Activated T-cell treated with anti-CD3 and anti-CD28 coated beads, Interleukin-2, amount 50 U/mL, for 4 hours (primary cell): ENCODE data around the gene MIA2. TPM values are rescaled to one million over a fixed set of nuclear protein-coding genes. Genes with fewer than 3 reads are reported as not detected.
"Not testable (repeated sequence)": the region's sequence is repeated elsewhere in the genome, so short reads cannot be mapped to it uniquely, and the experiment has no call there.

Experiments used
- ATAC-seq, 2 donors: fragments of 200-7000 bp; cut with Tn5 transposase; one replicate each; pipeline ENCODE4 v1.10.0; 2021
- DNase-seq: peaks from one replicate; pipeline ENCODE4 v3.0.0-alpha.2; 2020
- H3K27me3 Mint-ChIP-seq: one replicate; pipeline ENCODE4 v1.8.0; 2021; ENCODE audit warnings: low read depth, mixed read lengths
- H3K36me3 Mint-ChIP-seq: one replicate; pipeline ENCODE4 v1.8.0; 2022; ENCODE audit warnings: mixed read lengths; ENCODE audit not compliant: insufficient read depth
- H3K4me1 Mint-ChIP-seq: one replicate; pipeline ENCODE4 v1.8.0; 2021; ENCODE audit warnings: low read depth, mixed read lengths
- H3K4me3 Mint-ChIP-seq: one replicate; pipeline ENCODE4 v1.8.0; 2021; ENCODE audit warnings: mild to moderate bottlenecking, moderate library complexity, mixed read lengths
- H3K9me3 Mint-ChIP-seq: one replicate; pipeline ENCODE4 v1.8.0; 2021; ENCODE audit warnings: mixed read lengths
- total RNA-seq, 3 donors: library from RNA; stranded (reverse); gene quantifications; one replicate each; pipeline ENCODE4 v1.2.1, GENCODE V29; 2021

MIA2 gene
- total RNA-seq, 3 donors from 2014 or later: 14.7 to 19.7 (median 14.8) TPM

DNA sequence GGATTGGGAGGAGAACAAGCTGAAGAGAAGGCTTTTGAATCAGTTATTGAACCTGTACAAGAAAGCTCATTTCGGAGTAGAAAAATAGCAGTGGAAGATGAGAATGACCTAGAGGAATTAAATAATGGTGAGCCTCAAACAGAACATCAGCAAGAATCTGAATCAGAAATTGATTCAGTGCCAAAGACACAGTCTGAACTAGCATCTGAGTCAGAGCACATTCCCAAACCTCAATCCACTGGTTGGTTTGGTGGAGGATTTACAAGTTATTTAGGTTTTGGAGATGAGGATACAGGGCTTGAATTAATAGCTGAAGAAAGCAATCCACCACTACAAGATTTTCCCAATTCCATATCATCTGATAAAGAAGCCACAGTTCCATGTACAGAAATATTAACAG lies 13.5 kb downstream of the MIA2 start:
- no peak for DNase-seq
- no peak for ATAC-seq
- H3K4me3 Mint-ChIP-seq: no peak overlapping the region
- no peaks in the 10 kb centered on the region for H3K36me3 Mint-ChIP-seq
- no peaks in the 10 kb centered on the region for H3K4me1 Mint-ChIP-seq
- peaks cover 4% of the 10 kb centered on the region for H3K9me3 Mint-ChIP-seq
- H3K27me3 Mint-ChIP-seq: peaks cover 3% of the 10 kb centered on the region

DNA sequence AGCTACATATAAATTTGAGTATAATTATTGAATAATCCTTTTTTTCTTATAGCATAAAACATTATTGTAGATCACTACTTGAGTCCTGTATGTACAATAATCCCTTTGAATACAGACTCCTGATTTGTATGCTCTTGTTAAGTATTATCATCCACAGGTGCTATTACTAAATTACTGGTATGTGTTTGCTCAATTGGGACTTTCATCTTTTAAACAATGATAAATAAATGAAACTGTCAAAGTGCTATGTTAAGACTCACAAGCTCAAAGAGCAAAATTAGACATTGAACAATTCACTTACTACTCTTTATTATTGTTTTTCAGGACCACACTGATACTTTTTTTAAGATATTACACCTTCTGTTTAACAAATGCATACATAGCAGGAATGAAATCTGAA lies 17.8 kb downstream of the MIA2 start:
- H3K9me3 Mint-ChIP-seq: peaks cover 5% of the 10 kb centered on the region
- H3K4me1 Mint-ChIP-seq: peaks cover 5% of the 10 kb centered on the region
- no peaks in the 10 kb centered on the region for H3K36me3 Mint-ChIP-seq
- peaks cover 3% of the 10 kb centered on the region for H3K27me3 Mint-ChIP-seq
- H3K4me3 Mint-ChIP-seq: no peak overlapping the region
- DNase-seq: no peak
- no peak for ATAC-seq

DNA sequence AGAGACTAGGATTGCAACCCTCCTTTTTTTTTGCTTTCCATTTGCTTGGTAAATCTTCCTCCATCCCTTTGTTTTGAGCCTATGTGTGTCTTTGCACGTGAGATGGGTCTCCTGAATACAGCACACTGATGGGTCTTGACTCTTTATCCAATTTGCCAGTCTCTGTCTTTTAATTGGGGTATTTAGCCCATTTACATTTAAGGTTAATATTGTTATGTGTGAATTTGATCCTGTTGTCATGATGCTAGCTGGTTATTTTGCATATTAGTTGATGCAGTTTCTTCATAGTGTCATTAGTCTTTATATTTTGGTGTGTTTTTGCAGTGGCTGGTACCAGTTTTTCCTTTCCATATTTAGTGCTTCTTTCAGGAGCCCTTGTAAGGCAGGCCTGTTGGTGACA lies 23.7 kb downstream of the MIA2 start:
- H3K4me1 Mint-ChIP-seq, H3K27me3 Mint-ChIP-seq, ATAC-seq, H3K4me3 Mint-ChIP-seq, H3K9me3 Mint-ChIP-seq, DNase-seq, H3K36me3 Mint-ChIP-seq: not testable (repeated sequence)

DNA sequence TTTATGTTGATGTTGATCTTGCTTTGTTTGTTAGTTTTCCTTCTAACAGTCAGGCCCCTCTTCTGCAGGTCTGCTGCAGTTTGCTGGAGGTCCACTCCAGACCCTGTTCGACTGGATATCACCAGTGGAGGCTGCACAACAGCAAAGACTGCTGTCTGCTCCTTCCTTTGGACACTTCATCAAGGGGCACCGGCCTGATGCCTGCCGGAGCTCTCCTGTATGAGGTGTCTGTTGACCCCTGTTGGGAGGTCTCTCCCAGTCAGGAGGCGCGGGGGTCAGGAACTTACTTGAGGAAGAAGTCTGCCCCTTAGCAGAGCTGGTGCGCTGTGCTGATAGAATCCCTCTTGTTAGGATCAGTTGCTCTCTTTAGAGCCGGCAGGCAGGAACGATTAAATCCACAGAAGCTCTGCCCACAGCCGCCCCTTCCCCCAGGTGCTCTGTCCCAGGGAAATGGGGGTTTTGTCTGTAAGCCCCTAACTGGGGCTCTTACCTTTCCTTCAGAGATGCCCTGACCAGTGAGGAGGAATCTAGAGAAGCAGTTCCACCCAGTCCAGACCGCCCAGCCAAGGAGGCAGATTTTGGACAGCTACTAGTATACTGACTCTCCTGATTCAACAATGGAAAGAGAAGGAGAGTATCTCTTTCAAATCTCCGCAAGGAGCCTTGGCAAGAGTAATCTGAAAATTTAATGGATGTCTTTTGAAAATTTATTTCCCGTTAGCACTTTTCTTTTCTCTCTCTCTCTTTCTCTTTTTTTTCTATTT lies 25.2 kb downstream of the MIA2 start:
- Mint-ChIP-seq H3K9me3 (peaks cover 7% of the 10 kb centered on the region), H3K36me3 (no peaks in the 10 kb centered on the region), H3K4me3 (no peak overlapping the region), H3K27me3 (no peaks in the 10 kb centered on the region), H3K4me1 (peaks cover 5% of the 10 kb centered on the region)
- no peak for DNase-seq
- no peak for ATAC-seq

DNA sequence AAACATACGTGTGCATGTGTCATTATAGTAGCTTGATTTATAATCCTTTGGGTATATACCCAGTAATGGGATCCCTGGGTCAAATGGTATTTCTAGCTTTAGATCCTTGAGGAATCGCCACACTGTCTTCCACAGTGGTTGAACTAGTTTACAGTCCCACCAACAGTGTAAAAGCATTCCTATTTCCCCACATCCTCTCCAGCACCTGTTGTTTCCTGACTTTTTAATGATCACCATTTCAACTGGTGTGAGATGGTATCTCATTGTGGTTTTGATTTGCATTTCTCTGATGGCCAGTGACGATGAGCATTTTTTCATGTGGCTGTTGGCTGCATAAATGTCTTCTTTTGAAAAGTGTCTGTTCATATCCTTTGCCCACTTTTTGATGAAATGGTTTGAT lies 26.4 kb downstream of the MIA2 start:
- not testable (repeated sequence) for ATAC-seq, H3K27me3 Mint-ChIP-seq, H3K4me1 Mint-ChIP-seq, H3K4me3 Mint-ChIP-seq, H3K9me3 Mint-ChIP-seq, H3K36me3 Mint-ChIP-seq, DNase-seq

GRCh38 chr14:39262214-39262613 lies 28.5 kb downstream of the MIA2 start:
- not testable (repeated sequence) for H3K4me1 Mint-ChIP-seq, H3K27me3 Mint-ChIP-seq, H3K9me3 Mint-ChIP-seq, ATAC-seq, H3K4me3 Mint-ChIP-seq, H3K36me3 Mint-ChIP-seq, DNase-seq

DNA sequence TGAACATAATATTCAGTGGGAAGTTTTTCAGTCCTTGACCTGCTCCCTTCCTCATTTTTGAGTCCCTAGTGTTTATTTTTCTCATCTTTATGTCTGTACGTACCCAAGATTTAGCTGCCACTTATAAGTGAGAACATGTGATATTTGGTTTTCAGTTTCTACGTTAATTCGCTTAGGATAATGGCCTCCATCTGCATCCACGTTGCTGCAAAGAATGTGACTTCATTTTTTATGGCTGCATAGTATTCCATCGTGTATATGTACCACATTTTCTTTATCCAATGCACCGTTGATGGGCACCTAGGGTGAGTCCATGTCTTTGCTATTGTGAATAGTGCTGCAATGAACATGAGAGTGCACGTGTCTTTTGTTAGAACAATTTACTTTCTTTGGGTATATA lies 30.3 kb downstream of the MIA2 start:
- peaks cover 4% of the 10 kb centered on the region for H3K9me3 Mint-ChIP-seq
- peaks cover 21% of the 10 kb centered on the region for H3K4me1 Mint-ChIP-seq
- H3K36me3 Mint-ChIP-seq: no peaks in the 10 kb centered on the region
- no peak for DNase-seq
- no peak overlapping the region for H3K4me3 Mint-ChIP-seq
- H3K27me3 Mint-ChIP-seq: no peaks in the 10 kb centered on the region
- ATAC-seq: no peak

GRCh38 chr14:39264558-39264957 lies 30.8 kb downstream of the MIA2 start:
- peaks cover 4% of the 10 kb centered on the region for H3K9me3 Mint-ChIP-seq
- H3K4me3 Mint-ChIP-seq: no peak overlapping the region
- peaks cover 25% of the 10 kb centered on the region for H3K4me1 Mint-ChIP-seq
- DNase-seq (no peak), ATAC-seq (no peak)
- H3K27me3 Mint-ChIP-seq: no peaks in the 10 kb centered on the region
- H3K36me3 Mint-ChIP-seq: no peaks in the 10 kb centered on the region

GRCh38 chr14:39265033-39265432 lies 31.3 kb downstream of the MIA2 start:
- ATAC-seq (no peak), DNase-seq (no peak)
- H3K9me3 Mint-ChIP-seq: peaks cover 4% of the 10 kb centered on the region
- H3K4me1 Mint-ChIP-seq: peaks cover 30% of the 10 kb centered on the region
- peak overlapping the region; percentile 63 for H3K4me3 Mint-ChIP-seq
- no peaks in the 10 kb centered on the region for H3K27me3 Mint-ChIP-seq
- no peaks in the 10 kb centered on the region for H3K36me3 Mint-ChIP-seq

DNA sequence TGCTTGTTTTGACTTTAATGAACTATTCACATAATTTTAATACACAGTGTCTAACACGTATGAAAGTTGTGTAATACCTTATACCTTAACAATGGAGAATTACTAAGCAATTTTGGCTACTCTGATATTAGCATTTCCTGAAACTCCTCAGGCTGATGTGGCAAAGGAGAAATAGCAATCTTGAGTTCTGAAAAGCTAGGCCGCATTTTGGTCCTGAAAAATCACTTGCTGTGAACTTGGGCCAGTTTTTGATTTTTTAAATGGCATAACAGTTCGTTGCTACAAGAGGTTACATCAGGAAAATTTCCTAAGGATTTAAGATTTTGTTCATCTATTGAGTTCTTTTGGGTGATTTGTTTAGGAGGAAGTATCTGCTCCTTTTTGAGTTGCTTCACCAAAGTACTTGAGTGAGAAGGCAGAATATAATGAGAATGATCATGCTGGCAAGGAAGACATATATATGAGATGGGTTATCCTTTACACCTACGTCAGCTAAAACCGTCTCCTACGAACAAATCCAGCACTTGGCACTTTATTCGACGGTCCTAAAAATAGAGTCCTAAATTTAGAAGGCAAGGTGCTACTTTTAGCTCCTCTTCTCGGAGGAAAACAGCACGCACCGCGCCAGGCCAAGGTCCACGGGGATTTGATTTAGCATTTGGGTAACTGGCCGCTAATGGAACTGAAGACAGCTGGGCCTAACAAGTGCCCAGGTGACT lies 32.2 kb downstream of the MIA2 start:
- Mint-ChIP-seq H3K4me1 (peaks cover 39% of the 10 kb centered on the region), H3K9me3 (no peaks in the 10 kb centered on the region), H3K36me3 (peaks cover 1% of the 10 kb centered on the region), H3K27me3 (no peaks in the 10 kb centered on the region), H3K4me3 (peak overlapping the region; percentile 87)
- ATAC-seq (no peak), DNase-seq (no peak)

- no peaks in the 10 kb centered on the region for H3K9me3 Mint-ChIP-seq
- peaks cover 1% of the 10 kb centered on the region for H3K36me3 Mint-ChIP-seq
- H3K4me3 Mint-ChIP-seq: peak overlapping the region; percentile 87
- peak; percentile 49 to 50 for ATAC-seq
- H3K4me1 Mint-ChIP-seq: peaks cover 45% of the 10 kb centered on the region
- no peak for DNase-seq
- no peaks in the 10 kb centered on the region for H3K27me3 Mint-ChIP-seq
Measured at GRCh38 chr14:39266525-39266870, 32.8 kb downstream of the MIA2 start.

DNA sequence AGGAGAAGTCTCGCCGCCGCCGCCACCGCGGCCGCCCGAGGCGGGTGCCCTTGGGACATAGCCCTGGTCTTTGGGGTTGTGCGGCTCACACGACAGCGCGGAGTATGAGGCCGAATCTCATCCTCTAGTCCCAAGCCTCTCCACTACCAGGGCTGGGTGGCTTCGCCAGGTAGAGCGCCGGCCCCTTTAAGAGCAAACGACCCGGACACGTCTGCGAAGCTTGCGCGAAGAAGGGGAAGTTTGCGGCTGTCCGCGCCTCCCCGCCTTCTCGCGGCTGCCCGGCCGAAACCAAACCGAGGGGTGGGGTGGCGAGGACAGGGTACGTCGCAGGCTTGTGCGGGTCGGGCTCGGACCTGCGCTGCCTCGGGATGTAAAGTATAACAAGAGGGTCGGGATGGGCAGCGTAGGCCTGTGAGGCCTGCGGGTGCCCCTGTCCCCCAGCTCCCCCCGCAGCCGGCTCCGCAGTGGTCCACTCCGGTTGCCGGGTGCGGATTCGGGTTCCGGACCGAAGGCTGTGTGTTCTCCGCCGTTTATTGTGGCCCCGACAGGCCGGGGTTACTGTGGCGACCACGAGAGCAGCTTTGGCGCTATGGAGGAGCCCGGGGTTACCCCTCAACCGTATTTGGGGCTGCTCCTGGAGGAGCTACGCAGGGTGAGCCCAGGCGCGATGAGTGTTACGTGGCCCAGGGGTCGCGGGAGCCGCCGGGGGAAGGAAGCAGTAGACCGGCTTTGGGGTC lies 33.3 kb downstream of the MIA2 start:
- peak overlapping the region; percentile 87 for H3K4me3 Mint-ChIP-seq
- H3K4me1 Mint-ChIP-seq: peaks cover 50% of the 10 kb centered on the region
- H3K36me3 Mint-ChIP-seq: peaks cover 1% of the 10 kb centered on the region
- ATAC-seq: peak; percentile 86 to 87
- DNase-seq: peak; percentile 65
- no peaks in the 10 kb centered on the region for H3K27me3 Mint-ChIP-seq
- H3K9me3 Mint-ChIP-seq: no peaks in the 10 kb centered on the region

DNA sequence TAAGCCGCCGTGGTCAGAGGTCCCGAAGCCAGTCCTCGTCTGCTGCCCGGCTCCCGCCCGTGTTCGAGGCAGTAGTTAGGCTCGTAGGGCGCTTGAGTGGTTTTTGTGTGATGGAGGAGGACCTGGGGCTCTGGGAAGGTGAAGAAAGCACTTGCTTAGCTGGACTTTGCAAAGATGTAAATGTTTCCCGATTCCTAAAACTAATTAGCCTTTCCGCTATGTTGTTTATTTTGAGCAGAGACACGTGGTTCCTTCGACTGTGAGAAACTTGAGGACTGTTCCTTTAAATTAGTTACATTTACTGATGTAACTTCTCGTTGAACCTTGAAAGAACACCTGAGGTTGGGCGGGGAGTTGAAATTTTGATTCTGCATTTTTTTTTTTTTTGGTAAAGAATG lies 33.9 kb downstream of the MIA2 start:
- no peak for DNase-seq
- Mint-ChIP-seq H3K4me3 (peak overlapping the region; percentile 87), H3K27me3 (no peaks in the 10 kb centered on the region), H3K4me1 (peaks cover 52% of the 10 kb centered on the region), H3K9me3 (no peaks in the 10 kb centered on the region), H3K36me3 (peaks cover 1% of the 10 kb centered on the region)
- ATAC-seq: peak in 1 of 2 donors; percentile 1

DNA sequence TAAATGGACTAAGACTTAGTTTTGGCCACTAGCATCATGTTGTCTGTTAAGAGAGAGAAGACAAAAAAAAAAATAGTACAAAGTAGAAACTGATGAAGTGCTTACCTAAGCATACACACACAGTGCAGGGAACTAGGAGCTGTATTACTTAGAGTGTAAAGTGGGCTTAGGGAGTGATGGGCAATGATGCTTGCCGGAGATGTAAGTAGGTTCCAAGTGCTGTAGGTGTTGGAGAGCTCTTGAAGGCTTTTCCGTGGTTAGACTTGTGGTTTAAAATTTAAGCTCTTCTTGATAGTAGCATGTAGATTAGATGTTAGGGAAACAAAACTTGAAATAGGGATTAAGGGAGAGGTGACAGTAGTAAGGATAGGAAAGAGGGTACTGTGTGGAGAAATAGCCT lies 34.7 kb downstream of the MIA2 start:
- DNase-seq: no peak
- Mint-ChIP-seq H3K36me3 (peaks cover 1% of the 10 kb centered on the region), H3K4me3 (peak overlapping the region; percentile 87), H3K9me3 (peaks cover 2% of the 10 kb centered on the region), H3K4me1 (peaks cover 60% of the 10 kb centered on the region), H3K27me3 (no peaks in the 10 kb centered on the region)
- ATAC-seq: no peak
